Activated CD4-positive, alpha-beta T cell treated with anti-CD3 and anti-CD28 coated beads for 48 hours (primary cell): ENCODE measurements around the gene BTBD17.

ENCODE experiments used
- DNase-seq: peaks from one replicate; pipeline ENCODE4 v3.0.0-alpha.2; 2020

BTBD17 gene

DNA sequence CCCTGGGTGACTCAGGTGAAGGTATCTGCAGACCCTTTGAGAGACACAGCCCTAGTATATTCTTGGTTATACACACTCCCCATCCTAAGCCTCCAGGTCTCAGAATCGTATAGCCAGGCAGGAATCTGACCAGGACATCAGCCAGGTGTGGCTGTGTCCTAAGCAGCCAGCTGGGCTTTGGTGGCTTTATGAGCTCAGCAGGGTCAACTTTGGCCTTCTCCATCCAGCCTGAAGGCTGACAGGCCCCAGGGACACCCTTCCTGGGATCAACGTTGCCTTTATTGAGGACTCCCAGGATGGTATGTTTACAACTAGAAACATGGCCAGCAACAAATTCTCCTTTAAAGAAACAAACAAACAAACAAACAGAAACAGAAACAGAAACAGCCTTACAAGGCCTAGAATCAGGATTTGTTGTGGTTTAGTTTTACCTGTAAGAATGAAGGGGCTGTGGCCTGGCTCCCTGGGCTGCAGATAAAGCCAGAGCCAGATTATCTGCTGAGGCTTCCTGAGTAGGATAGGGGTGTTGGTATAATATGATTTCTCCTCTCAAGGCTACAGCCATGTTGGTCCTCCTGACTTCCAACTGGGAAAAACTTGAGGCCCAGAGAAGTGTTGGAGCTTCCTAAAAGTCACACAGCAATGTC is 27.2 kb downstream of the BTBD17 start:
- no peak for DNase-seq

DNA sequence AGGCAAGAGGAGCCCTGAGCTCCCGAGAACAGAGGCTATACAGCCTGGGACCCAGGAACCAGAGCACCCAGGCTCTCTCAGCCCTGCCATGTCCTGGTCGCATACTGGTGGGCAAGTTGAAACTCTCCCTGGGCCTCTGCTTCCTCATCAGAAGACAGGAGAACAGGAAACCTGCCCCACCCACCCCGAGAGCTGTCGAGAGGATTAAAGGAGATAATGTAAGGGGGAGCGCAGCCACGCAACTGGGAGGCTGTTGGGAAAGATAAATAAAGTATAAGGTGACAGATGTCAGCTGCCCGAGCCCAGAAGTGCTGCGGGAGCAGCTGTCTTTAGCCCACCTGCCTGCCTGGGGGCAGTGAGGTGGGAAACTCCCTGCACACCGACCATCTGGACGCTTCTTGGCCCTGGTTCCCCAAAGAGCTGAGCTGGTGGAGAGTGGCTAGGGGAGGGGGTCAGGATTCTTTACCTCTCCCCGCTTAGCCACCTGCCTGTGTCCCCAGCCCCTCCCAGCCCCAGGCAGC is 28.8 kb downstream of the BTBD17 start:
- no peak for DNase-seq

DNA sequence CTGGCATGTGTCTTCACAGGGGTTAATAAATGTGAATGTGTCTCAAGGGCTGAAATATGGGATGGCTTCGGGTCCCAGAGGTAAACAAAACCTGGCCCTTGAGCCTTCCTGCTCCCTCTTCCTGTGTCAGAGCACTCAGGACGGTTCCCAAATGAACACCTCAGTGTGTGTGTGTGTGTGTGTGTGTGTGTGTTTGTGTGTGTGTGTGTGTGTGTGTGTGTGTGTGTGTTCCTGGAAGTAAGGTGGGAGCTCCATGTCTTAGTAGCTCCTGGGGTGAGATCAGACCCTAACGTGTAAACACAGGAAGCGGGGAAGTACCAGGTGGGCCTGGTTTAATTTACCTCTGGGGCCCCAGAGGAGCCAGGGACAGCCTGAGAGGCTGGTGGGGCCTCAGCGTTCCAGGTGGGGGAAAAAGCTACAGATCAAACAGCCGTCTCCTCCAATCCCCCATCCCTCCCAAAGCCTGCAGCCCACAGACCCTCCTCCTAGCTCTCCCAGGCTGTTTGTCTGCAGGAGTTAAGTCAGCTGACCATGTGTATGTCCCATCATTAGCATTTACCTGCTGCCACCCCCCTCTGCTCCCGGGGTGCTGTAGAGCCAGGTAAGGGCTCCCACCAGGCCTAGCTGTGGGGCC is 29.5 kb downstream of the BTBD17 start:
- no peak for DNase-seq

DNA sequence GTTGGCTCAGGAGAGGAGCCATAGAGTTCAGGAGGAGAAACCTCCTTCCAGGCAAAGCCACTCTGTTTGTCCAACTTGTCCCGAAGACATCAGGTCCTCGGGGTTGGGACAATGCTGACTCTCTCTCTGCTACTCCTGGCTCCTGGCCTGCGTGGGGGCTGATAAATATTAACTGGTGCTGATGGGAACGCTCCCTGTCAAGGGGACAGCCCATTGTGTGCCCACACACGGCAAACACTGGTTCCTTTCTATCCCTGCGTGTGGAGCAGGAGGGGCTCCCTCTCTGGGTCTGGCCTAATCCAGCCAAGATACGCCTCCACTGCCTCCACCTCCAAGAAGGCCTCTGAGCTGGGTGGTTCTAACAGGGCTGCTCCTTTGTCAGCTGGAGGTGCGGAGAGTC is 31.2 kb downstream of the BTBD17 start:
- DNase-seq, result no peak

DNA sequence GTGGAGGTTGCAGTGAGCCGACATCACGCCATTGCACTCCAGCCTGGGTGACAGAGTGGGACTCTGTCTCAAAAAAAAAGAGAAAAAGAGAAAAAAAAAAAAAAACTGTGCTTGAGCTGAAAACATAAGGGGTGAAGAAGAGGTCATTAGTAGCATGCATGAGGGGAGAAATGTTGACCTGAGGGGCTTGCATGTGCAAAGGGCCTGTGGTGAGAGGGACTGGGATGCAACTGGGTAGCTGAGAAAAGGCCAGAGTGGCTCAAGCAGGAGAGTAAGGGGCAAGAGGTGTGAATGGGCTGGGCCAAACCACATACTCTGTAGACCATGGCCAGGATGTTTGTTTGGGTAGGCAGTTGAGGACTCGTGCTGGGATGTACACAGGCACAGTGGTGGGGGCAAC is 32.3 kb downstream of the BTBD17 start:
- no peak for DNase-seq

DNA sequence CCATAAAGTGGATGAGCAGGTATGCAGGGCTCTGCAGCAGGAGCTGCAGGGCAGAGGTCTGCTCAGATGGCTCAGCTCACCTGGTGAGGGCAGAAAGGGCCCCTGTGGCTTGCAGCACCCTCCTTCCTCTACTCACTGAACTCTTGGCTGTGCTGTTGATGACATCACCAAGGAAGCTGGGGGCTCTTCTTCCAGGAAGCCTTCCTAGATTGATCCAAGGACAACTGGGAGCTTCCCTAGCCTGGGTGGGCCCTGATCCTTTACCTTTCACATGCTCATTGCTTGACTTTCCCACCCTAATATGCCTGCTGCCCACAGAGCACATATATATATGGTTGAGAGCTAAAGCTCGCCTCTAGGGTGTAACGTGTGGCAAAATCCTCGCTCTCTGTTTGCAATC is 33.2 kb downstream of the BTBD17 start:
- DNase-seq, result no peak

DNA sequence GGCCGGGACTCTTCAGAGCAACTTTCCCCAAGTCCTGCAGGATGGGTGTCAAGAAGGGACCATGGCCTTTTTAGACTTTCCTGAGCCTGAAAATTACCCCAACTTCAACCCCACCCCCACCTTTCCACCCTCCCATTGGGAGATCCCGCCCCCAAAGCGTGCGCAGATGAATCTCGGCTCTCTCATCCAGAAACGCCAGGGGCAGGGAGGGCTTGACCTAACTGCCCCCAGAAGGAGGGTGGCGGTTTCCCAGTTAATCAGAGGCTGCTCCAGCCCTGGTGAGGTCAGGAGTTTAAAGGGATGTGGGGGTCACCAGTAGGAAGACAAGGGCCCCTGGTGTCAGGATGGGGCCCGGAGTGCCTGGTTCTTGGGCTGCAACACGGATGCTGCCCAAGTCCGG is 35.2 kb downstream of the BTBD17 start:
- DNase-seq, result no peak

DNA sequence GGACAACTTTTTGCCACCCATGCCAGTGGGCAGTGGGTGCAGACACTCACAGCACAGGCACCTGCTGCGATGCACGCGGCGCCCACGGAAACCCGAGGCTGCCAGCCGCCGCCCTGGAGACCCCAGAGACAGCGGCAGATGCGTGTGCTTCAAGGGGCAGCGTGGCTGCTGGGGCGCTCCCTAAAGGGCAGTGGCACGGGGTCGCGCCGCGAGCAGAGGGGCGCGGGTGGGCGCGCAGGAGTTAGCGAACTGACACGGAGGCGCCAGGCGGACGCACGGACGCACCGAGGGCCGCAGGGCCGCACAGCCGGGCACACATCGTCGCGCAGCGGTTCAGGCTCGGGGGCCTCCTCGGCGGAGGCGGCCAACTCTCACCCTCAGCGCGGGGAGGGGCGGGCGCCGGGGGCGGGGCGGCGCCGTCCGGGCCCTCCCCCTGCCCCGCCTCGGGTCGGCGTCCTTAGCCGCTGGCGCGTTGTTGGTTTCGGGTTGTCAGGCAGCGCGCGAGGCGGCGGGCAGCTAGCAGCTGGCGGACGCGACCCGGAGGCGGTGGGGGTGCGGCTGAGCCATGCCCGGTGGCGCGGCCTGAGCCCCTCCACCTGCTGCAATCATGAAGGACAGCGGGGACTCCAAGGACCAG is 35.8 kb downstream of the BTBD17 start, which contains the start of gene KIF19:
Gene KIF19 (plus strand): TSS at position 484 of the 637 bp plus-strand sequence. CDS start 124 bp downstream, at position 608.
- peak; percentile 64 for DNase-seq

DNA sequence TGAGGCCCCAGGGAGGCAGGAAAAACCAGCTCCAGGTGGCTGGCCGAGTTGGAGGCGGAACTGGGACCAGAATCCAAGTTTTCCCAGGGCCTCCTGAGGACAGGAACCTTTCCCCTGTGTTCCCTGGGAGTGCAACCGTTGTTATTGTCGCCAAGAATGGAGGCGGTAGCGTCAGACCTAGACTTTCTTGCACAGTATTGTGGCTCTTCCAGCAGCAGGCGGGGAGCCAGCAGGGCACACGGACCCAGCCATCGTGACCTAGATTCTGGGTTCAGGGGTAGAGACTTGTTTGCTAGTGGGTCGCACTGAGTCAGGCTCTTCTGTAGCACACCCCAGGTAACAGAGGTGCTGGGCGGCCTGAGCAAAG is 36.3 kb downstream of the BTBD17 start:
- no peak for DNase-seq

DNA sequence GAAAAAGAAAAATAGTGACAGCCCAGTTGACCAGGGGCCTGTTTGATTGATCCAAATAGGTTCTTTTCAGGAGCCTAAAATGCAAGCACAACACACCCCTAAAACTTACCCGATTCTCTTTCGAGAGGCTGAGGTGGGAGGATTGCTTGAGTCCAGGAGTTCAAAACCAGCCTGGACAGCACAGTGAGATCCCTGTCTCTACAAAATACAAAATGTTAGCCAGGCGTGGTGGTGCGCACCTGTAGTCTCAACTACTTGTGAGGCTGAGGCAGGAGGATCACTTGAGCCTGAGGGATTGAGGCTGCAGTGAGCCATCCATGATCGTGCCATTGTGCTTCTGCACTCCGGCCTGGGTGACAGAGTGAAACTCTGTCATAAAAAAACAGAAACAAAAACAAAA is 37.1 kb downstream of the BTBD17 start:
- no peak for DNase-seq

DNA sequence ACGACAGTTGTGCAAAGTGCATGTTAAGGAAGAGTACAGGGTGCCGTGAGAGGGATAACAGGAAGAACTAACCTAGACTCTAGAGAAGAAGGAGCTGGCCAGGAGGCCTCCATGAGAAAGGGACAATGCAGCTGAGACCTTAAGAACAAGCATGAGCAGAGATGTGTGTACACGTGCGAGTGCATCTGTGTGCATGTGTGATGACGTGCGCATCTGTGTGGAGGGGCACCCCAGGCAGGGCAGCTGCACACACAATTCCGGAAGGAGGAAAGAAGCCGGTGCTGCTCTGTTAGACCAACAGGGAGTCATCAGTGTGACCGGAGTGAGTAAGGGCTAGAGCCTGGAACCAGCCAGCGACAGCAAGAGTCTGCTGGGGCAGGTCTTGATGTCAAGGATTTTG is 43.3 kb downstream of the BTBD17 start:
- no peak for DNase-seq

DNA sequence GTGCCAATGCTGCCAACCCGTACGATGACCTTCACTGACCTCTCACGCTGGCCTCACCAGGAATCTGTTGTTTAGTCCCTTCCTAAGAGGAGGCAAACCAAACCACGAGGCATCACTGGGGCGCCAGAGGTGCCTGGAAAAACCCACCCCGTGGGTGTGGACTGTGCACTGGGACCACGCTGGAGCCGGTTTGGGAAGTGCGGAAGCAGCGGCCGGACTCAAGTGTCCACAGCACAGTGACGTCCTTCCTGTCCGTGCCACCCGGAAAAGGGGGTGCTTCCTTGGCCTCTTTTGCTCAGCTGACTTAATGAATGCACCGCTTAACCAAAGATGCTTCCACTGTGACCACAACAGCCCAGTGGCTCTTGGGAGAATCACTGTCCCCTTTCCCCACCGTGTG is 44.6 kb downstream of the BTBD17 start:
- no peak for DNase-seq

DNA sequence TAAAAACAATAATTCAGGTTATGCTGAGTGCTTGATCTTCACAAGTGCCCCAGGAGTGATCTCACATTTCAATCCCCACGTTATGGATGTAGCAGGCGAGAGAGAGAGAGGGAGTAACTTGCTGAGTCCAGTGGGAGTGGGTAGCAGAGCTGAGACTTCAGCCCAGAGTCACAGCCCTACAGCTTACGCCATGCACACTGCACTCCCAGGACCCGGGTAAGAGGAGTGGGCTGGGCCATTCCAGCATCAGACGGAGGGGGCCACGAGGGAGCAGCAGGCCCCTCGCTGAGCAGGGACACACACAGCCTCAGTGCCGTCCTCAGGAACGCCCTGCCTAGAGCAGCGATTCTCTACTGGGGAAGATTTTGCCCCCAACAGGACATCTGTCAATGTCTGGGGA is 45.4 kb downstream of the BTBD17 start:
- DNase-seq, result no peak

DNA sequence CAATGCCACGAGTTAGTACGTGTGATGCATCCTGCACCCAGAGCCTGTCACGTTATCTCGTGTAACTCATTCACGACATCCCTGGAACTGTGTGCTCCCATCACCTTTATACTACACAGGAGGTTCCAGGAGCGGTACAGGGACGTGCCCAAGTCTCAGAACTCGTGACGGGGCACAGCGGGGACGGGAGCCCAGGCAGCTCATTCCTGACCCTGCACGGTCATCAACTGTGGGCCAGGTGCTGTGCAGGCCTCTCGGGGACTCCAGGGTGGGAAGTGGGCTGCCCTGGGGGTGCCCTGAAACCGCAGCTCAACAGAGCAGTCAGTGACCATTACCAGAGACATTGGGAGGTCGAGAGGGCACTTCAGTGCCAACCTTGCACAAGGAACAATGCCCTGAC is 46.8 kb downstream of the BTBD17 start:
- DNase-seq, result no peak

DNA sequence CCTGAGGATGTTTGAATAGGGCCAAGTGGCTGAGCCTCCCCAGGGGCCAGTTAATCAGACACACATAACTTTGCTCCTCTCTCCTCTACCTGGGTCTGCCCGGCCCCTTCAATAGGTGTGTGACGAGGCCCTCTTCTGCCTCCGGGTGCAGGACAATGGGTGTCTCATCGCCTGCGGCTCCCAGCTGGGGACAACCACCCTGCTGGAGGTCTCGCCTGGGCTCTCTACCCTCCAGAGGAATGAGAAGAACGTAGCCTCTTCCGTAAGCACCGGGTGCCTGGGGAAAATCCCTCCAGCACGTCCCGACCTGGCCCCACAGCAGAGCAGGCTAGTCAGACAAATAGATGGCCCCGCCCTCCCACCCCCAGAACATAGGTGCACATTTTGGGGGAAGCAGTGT is 51.8 kb downstream of the BTBD17 start:
- no peak for DNase-seq

DNA sequence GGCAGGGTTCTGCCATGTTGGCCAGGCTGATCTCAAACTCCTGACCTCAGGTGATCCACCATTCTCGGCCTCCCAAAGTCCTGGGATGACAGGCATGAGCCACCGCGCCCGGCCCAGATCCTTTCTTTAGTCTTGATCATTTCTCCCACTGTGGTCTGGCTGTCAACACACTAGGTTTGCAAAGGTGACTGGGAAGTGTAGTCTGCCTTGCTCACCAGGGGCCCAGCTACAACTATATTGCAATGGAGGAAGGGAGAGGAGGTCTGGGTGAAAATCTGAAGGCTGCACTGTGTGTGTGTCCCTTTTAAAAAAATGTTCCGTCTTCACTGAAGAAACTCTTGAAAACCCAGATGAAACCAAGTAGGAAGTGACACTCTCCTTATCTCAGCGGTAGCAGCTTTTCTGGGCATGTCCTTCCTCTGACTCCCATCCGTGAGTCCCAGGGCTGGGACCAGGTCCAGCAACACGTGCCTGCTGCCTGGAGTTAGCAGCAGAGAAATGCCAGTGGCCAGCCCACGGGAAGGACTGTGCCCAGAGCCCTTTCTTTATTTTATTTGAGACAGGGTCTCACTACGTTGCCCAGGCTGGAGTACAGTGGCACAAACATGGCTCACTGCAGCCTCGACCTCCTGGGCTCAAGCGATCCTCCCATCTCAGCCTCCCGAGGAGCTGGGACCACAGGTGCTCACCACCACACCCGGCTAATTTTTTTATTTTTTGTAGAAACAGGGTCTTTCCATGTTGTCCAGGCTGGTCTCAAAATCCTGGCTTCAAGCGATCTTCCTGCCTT is 53.5 kb downstream of the BTBD17 start:
- DNase-seq, result no peak
